ENCODE measurements around the gene RASGRP2.

DNA sequence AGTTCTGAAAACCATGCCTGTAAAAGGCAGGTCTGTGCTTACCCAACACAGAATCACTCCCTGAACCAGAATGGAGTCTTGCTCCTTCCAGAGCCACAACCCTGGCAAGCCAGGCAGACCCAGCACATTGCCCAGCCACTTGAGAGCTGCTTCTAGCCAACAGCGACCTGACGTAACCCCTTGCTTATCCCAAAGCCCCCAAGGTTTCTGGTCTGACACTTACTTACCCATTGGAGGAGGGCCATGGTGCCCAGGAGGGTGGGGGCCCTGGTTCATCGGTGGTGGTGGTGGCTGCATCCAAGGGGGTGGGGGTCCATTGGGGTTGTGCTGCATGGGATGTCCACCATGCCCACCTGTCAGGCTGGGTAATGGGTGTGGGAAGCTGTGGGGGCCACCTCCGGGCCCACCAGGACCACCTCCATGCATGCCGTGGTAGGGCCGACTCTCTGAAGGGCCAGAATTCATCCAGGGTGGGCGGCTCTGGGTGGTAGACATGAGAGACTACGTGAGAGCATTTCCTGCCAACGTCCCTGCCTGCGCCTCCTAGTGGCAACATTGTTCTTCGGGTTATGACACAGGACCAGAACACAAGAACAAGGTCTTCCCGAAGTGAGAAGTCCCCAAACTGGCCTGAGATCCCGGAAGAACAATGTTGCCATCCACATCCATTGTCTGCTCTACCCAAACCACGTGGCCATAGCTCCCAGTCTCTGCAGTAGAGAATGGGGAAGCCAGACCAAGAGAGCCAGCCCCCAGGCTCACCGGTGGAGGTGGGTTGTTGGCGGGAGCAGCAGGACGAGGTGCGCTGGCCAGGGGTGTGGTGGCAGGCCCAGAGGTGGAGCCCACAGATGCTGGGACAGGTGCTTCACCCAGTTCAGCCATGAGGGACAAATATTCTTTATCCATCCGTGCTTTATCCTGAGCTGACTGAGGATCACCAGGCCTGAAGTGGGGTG, 23.7 kb upstream of the RASGRP2 start:
- TF ChIP-seq POLR2A (IDR thresholded peaks at IDR 0.05): no peak
- TF ChIP-seq, protein P1, sequence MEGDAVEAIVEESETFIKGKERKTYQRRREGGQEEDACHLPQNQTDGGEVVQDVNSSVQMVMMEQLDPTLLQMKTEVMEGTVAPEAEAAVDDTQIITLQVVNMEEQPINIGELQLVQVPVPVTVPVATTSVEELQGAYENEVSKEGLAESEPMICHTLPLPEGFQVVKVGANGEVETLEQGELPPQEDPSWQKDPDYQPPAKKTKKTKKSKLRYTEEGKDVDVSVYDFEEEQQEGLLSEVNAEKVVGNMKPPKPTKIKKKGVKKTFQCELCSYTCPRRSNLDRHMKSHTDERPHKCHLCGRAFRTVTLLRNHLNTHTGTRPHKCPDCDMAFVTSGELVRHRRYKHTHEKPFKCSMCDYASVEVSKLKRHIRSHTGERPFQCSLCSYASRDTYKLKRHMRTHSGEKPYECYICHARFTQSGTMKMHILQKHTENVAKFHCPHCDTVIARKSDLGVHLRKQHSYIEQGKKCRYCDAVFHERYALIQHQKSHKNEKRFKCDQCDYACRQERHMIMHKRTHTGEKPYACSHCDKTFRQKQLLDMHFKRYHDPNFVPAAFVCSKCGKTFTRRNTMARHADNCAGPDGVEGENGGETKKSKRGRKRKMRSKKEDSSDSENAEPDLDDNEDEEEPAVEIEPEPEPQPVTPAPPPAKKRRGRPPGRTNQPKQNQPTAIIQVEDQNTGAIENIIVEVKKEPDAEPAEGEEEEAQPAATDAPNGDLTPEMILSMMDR (IDR thresholded peaks at IDR 0.05): peak; percentile 64 to 89 (median 76)
